Iris pigment epithelial cell (primary cell): ENCODE results near the gene SMURF2.
A peak's percentile ranks its signal among the peaks of the same experiment; 100 is the strongest.
"Not testable (repeated sequence)": the region's sequence is repeated elsewhere in the genome, so short reads cannot be mapped to it uniquely, and the experiment has no call there.

Experiments used
- DNase-seq: peaks from one replicate; pipeline ENCODE4 v3.0.0-alpha.2; 2011; ENCODE audit warnings: low read depth

Gene SMURF2

GRCh38 chr17:64630309-64631223 is 31.5 kb downstream of the SMURF2 start:
- DNase-seq, result no peak

DNA sequence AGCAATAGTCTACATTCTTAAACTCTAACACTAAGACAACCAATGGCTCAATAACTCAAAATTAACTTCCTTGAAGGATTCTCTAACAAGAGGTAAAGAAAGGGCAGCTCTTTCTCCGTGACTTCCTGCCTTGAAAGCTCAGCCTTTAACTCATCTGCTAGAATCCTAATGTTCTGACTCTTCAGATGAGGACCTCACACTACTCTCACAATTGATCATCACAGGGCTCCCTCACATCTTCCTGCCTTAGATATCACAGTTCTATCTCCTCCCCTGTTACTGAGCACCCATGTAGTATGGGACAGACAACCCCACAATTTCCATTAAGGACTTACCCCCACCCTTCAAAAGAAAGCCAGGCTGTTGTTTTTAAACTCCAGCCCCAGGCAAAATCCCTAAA is 33.5 kb downstream of the SMURF2 start:
- no peak for DNase-seq

- no peak for DNase-seq
Observed at GRCh38 chr17:64627797-64628196, 34.3 kb downstream of the SMURF2 start.

- DNase-seq, result no peak
Observed at GRCh38 chr17:64626827-64627226, 35.3 kb downstream of the SMURF2 start.

GRCh38 chr17:64625541-64625940 is 36.6 kb downstream of the SMURF2 start:
- DNase-seq, result no peak

DNA sequence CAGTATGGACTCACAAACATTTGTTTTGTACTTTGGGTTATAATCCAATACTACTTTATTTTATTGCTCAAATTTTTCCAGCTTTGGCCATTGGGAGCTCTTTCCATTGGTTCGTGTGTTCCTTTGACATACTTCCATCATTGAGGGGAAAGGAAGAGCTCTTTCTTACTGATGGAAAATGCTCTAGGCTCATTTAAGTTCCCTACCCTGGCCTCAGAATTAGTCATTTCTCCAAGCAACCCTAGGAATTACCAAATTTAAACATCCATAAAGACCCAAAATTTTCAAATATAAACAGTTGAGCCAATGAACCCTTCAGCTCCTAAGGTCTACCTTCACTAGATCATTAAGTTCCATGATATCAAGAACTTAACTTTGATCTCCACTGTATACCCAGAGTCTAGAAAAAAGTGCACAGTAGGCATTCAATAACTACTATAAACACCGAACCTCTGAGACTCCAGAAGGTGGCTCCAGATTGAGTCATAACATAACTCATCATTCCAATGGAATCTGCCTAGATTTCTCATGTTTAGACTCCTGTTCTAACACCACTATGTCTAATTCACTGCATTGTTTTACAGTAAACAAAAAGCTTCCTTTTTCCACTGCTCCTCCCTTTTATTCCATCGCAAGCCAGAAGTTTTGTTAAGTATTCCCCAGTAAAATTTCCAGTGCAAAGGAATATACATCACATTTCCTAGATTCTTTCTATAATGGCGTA is 39.0 kb downstream of the SMURF2 start:
- DNase-seq, result peak; percentile 90

GRCh38 chr17:64621772-64622171 is 40.3 kb downstream of the SMURF2 start:
- no peak for DNase-seq

DNA sequence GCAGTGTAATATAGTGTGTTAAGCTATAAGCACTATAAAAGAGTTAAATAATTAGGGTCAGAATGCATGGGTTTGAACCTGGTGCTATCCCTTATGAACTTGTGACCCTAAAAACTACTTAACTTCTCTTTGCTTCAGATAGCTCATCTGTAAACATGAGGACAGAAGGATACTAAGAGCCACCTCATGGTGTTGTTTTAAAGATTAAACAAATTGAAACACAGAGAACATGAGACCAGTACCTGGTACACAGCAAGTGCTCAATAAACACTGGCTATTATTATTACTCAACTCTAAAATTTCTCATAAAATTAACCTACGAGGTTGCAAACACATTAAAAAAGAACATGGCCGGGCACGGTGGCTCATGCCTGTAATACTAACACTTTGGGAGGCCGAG is 43.3 kb downstream of the SMURF2 start:
- no peak for DNase-seq

DNA sequence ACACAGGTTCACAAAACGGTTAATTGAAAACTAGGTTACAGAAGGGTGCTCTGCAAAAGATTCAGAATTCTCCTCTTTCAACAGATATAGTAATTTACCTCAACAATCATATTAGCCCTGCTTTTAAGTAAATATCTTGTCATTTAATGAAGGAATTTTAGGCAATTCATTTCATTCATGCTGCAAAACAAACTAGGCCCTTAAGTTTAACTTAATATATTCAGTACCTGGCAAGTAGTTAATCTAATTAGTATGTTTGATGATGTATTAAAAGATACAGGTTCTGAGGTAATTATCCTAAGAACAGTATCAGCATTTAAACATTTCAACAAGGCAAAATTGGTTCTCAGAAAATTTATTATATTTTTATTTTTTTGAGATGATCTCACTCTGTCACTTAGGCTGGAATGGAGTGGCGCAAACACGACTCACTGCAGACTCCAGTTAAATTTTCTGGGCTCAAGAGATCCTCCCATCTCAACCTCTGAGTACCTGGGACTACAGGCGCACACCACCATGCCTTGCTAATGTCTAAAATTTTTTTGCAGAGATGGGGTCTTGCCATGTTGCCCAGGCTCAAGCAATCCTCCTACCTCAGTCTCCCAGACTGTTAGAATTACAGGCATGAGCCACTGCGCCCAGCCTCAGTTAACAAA is 44.9 kb downstream of the SMURF2 start:
- no peak for DNase-seq

GRCh38 chr17:64615028-64615677 is 47.0 kb downstream of the SMURF2 start:
- peak; percentile 59 for DNase-seq

DNA sequence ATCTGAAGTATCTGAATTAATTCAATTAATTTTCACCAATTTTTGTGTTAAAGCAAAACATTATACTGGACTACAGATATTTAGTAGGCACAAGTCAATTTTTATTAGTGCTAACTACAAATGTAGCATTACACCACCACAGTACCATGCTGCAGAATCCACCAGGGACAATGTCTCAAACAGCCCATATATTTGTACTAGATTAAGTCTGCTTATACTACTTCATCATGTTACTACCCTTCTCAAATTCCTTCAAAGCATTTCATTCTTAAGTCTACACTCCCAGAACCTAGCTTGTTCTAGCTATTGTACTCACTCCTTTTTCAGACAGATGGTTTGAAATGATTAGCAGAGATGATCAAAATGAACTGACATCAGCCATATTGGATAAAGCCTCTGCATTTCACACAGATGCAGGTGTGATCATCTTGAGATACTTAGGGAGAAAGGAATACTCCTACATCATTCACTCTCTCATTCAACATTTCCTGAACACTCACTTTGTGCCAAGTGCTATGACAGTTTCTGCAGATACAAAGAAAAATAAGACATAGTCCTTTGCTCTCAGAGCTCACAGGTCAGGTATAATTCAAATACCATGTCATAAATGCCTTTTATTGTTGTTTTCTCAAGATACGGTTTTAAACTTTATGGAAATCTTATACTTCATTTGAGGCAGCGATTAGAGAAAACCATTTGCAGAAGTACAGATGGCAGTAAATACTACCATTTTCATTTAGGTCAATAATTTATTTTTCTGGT is 47.7 kb downstream of the SMURF2 start:
- peak; percentile 39 for DNase-seq

DNA sequence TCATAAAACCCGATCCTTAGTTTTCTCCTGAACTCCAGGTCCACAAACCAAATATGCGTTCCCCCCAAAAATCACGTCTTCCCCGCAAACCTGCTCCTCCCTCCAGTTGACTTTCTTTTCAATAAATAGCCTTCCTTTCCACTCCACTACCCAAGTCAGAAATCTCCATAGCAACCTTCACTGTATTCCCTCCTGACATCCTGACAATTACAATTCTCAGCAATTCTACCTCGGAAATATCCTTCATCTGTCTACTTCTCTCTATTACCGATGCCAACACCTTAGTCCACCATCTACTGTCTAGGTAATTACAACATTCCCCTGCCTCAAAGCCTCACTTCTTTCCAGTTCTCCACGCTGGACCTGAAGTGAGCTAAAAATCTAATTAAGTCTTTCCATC is 50.7 kb downstream of the SMURF2 start:
- DNase-seq, result no peak

- not testable (repeated sequence) for DNase-seq
Observed at GRCh38 chr17:64610244-64610643, 51.9 kb downstream of the SMURF2 start.

- peak; percentile 56 for DNase-seq
Observed at GRCh38 chr17:64608571-64608981, 53.5 kb downstream of the SMURF2 start.

GRCh38 chr17:64607862-64608565 is 54.1 kb downstream of the SMURF2 start:
- no peak for DNase-seq

- DNase-seq, result not testable (repeated sequence)
Observed at GRCh38 chr17:64604532-64604931, 57.6 kb downstream of the SMURF2 start.

DNA sequence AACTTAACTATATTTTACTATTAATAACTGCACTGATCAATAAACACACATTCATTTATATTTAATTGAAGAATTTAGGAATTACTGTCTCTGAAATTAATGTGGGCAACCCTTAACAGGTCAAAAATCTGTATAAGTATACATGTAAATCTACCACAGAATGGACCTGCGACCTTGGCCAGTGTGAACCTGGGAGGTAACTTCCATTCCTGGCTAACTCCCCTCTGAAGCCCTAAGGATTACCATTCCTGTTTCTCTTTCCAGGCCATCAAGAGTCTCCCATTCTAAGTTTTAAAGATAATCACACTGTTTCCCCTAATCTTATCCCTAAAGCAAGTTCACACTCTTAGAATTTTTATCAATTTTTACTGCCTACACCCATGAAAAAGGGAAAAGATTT is 58.1 kb downstream of the SMURF2 start:
- no peak for DNase-seq

DNA sequence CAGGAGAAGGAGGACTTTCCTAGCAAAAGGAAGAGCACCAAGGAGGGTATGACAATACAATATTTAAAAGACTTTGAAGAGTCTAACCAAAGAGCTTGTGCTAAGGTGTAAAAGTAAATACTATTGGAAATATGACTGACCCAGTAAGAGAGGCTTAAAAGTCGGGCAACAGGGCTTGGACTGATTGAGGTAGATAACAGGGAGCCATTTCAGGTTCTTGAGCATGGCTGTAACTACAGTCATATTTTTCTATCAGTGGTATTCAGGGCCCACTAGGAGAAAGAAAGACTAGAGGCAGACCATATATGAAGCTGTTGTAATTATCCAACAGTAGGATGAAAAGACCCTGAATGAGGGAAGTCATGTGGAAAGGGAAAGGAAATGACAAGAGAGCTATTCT is 62.3 kb downstream of the SMURF2 start:
- DNase-seq, result no peak

GRCh38 chr17:64599187-64599676 is 62.9 kb downstream of the SMURF2 start:
- DNase-seq, result peak; percentile 22

DNA sequence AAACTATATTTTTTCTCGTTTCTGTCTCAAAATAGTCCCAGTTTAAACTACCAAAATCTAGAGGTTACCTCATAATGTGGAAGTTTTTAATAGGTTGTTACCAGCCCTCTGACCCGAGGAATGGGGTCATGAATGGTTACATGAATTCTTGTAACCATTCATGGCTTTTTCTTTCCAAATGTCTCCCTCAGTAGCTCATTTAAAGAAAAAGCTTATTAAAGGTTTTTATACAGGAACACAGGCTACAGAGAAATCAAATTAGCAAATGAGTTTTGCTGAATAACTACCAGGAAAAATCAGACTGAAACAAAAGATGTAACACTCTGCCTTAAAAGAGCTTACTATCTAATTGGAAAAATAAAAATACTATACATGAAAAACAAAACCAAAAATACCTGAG is 63.4 kb downstream of the SMURF2 start:
- no peak for DNase-seq

- DNase-seq, result no peak
Observed at GRCh38 chr17:64596988-64597387, 65.1 kb downstream of the SMURF2 start.
